Activated B cell treated with CpG ODN at 0.5 μM for 24 hours (primary cell): Measurements from ENCODE around the gene KIT. TPM values are rescaled to one million over a fixed set of nuclear protein-coding genes. Genes with fewer than 3 reads are reported as not detected.

Experiments used
- ATAC-seq: fragments of 200-7000 bp; cut with Tn5 transposase; one replicate; pipeline ENCODE4 v1.10.0; 2021; ENCODE audit warnings: low read depth, mild to moderate bottlenecking, moderate library complexity
- CTCF ChIA-PET: fragments of 350-600 bp; sonication (Branson Sonifier 250); formaldehyde crosslinking; loops from one replicate; lab custom pipeline; 2021; ENCODE audit warnings: antibody characterized with exemption; lab: Charles Lee
- POLR2A ChIA-PET: fragments of 350-600 bp; sonication (Branson Sonifier 250); formaldehyde crosslinking; loops from one replicate; lab custom pipeline; 2021; ENCODE audit warnings: antibody characterized with exemption; lab: Charles Lee
- DNase-seq: peaks from one replicate; pipeline ENCODE4 v3.0.0; 2022
- H3K27ac Mint-ChIP-seq: one replicate; pipeline ENCODE4 v1.8.0; 2020; ENCODE audit warnings: mixed read lengths
- H3K27me3 Mint-ChIP-seq: one replicate; pipeline ENCODE4 v1.8.0; 2021; ENCODE audit warnings: mixed read lengths
- H3K36me3 Mint-ChIP-seq: one replicate; pipeline ENCODE4 v1.8.0; 2021; ENCODE audit warnings: low read depth, mixed read lengths
- H3K4me1 Mint-ChIP-seq: one replicate; pipeline ENCODE4 v1.8.0; 2021; ENCODE audit warnings: mixed read lengths
- H3K4me3 Mint-ChIP-seq: one replicate; pipeline ENCODE4 v1.8.0; 2020; ENCODE audit warnings: mild to moderate bottlenecking, mixed read lengths
- H3K9me3 Mint-ChIP-seq: one replicate; pipeline ENCODE4 v1.8.0; 2020; ENCODE audit warnings: mixed read lengths
- CTCF ChIP-seq: fragments of 200-600 bp; IDR thresholded peaks from one replicate; pipeline ENCODE4 v1.8.0; 2022; ENCODE audit warnings: antibody characterized with exemption, mild to moderate bottlenecking
- intact Hi-C: fragments of 100-400 bp; cut with micrococcal nuclease; formaldehyde crosslinking; loops from one replicate; pipeline ENCODE4 v1.15.1; 2024
- total RNA-seq: library from RNA; stranded (reverse); gene quantifications from 2 replicates; pipeline ENCODE4 v1.2.3, GENCODE V29; 2022

The KIT gene
- total RNA-seq, 1 donor from 2014 or later: not detected

DNA sequence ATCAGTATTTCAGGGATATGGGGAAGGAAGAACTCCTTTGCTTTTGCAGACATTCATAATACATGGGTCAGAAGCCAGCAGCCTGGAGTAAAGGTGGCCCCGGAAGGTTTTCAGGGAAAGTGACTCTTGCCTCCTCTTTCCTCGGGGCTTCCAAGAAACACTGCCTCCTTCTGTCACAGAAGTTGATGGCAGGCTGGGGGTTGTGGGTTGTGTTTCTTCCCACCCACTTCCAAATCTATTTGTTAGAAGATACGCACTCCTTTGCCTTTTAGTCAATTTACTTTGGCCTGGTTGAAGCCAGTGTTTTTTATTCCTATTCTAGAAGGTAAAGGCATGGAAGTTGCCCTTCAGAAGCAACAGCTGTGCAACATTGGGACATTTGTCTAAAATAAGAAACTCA is 19.7 kb downstream of the KIT start:
- POLR2A ChIA-PET: no interaction called here

GRCh38 chr4:54677853-54678650 is 20.3 kb downstream of the KIT start:
- intact Hi-C loops: no loop called here
- TF ChIP-seq CTCF: no peak
- CTCF ChIA-PET: no interaction called here
- H3K27me3 Mint-ChIP-seq: peaks cover 7% of the 10 kb centered on the region
- POLR2A ChIA-PET: no interaction called here
- no peak overlapping the region for H3K4me3 Mint-ChIP-seq
- peaks cover 2% of the 10 kb centered on the region for H3K4me1 Mint-ChIP-seq
- H3K36me3 Mint-ChIP-seq: no peaks in the 10 kb centered on the region
- no peaks in the 10 kb centered on the region for H3K9me3 Mint-ChIP-seq
- no peak overlapping the region for H3K27ac Mint-ChIP-seq
- DNase-seq (no peak), ATAC-seq (no peak)

More for the DNA sequence above, 19.7 kb downstream of the KIT start:
- CTCF ChIA-PET: no interaction called here
- no peaks in the 10 kb centered on the region for H3K36me3 Mint-ChIP-seq
- no peaks in the 10 kb centered on the region for H3K4me1 Mint-ChIP-seq
- H3K4me3 Mint-ChIP-seq: no peak overlapping the region
- no peak for TF ChIP-seq CTCF
- H3K9me3 Mint-ChIP-seq: no peaks in the 10 kb centered on the region
- intact Hi-C loops: no loop called here
- H3K27ac Mint-ChIP-seq: no peak overlapping the region
- DNase-seq (no peak), ATAC-seq (no peak)
- H3K27me3 Mint-ChIP-seq: peaks cover 7% of the 10 kb centered on the region

DNA sequence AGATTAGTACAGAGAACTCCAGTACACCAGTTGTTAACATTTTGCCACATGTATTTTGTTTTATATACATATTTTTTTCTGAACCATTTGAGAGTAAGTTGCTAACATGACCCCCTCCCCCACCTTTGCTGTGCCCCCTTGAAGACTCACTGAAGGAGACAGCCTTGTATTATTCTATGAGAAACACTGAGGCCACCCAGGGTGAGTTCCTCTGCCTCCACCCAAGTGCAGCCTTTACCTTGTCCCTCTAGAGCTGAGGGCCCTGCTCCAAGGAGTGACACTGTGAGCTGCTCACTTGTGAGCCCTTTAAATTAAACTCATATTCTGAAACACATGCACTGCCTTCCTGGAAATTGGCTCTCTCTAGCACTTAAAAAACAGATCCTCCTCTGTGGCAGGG is 21.1 kb downstream of the KIT start:
- DNase-seq (no peak), ATAC-seq (no peak)
- Mint-ChIP-seq H3K9me3 (no peaks in the 10 kb centered on the region), H3K36me3 (no peaks in the 10 kb centered on the region), H3K4me1 (peaks cover 8% of the 10 kb centered on the region), H3K27ac (no peak overlapping the region), H3K4me3 (no peak overlapping the region), H3K27me3 (peaks cover 7% of the 10 kb centered on the region)
- intact Hi-C loops: no loop called here
- POLR2A ChIA-PET: no interaction called here
- CTCF ChIA-PET: no interaction called here
- no peak for TF ChIP-seq CTCF

DNA sequence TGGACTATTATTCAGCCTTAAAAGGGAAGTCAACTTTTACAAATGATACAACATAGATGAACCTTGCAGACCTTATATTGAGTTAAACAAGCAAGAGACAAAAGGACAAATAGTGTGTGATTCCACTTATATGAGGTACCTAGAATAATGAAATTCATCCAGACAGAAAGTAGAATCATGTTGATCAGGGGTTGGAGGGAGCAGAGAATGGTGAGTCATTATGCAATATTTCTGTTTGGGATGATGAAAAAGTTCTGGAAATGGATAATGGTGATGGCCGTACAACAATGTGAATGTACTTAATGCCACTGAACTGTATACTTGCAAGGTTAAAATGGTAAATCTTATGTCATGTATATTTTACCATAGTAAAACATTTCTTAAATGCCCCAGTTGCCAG is 22.1 kb downstream of the KIT start:
- ATAC-seq: no peak
- no peaks in the 10 kb centered on the region for H3K36me3 Mint-ChIP-seq

More for the DNA sequence above, 22.1 kb downstream of the KIT start:
- intact Hi-C loops: loop anchor here (5.0 kb wide), 1 partner anchor 262 kb away; no protein-coding TSS in a partner anchor
- no peak for DNase-seq
- TF ChIP-seq CTCF: no peak
- no peaks in the 10 kb centered on the region for H3K9me3 Mint-ChIP-seq
- no peak overlapping the region for H3K4me3 Mint-ChIP-seq
- H3K27ac Mint-ChIP-seq: no peak overlapping the region
- H3K27me3 Mint-ChIP-seq: peaks cover 4% of the 10 kb centered on the region
- ChIA-PET CTCF (no interaction called here), POLR2A (no interaction called here)
- H3K4me1 Mint-ChIP-seq: peaks cover 17% of the 10 kb centered on the region
